Measurements from ENCODE around the gene ZFAND2A. TPM values are rescaled to one million over a fixed set of nuclear protein-coding genes. Genes with fewer than 3 reads are reported as not detected.
"Not testable (repeated sequence)": the region's sequence is repeated elsewhere in the genome, so short reads cannot be mapped to it uniquely, and the experiment has no call there.

Gene ZFAND2A
- total RNA-seq, 1 donor from 2014 or later = 5.6 TPM

- H3K4me1 ChIP-seq = no peaks in the 10 kb centered on the region
- H3K9me3 ChIP-seq = no peaks in the 10 kb centered on the region
- H3K4me3 ChIP-seq = no peak overlapping the region
- no peak for TF ChIP-seq CTCF (IDR thresholded peaks at IDR 0.05)
- H3K27ac ChIP-seq = no peak overlapping the region
- intact Hi-C loops (cut with DNase I) = no loop called here
- no peak for DNase-seq (ENCODE audit: low spot score in 2 of 2)
- H3K36me3 ChIP-seq = peaks cover 38 to 41% of the 10 kb centered on the region in 2 donors
- no peaks in the 10 kb centered on the region for H3K27me3 ChIP-seq
Observed at GRCh38 chr7:1149351-1149794, 10.6 kb downstream of the ZFAND2A start.

GRCh38 chr7:1147873-1148272 lies 12.1 kb downstream of the ZFAND2A start:
- H3K4me1 ChIP-seq; H3K4me3 ChIP-seq; H3K27me3 ChIP-seq; intact Hi-C loops (cut with DNase I); H3K27ac ChIP-seq; DNase-seq (ENCODE audit: low spot score in 2 of 2); H3K9me3 ChIP-seq: not testable (repeated sequence)
- H3K36me3 ChIP-seq = peaks cover 23 to 26% of the 10 kb centered on the region in 2 donors

GRCh38 chr7:1144269-1144771 lies 15.7 kb downstream of the ZFAND2A start:
- Histone ChIP-seq H3K27ac (no peak overlapping the region), H3K4me1 (peaks cover 0 to 3% of the 10 kb centered on the region in 2 donors), H3K36me3 (peaks cover 0 to 2% of the 10 kb centered on the region in 2 donors), H3K27me3 (no peaks in the 10 kb centered on the region), H3K4me3 (no peak overlapping the region), H3K9me3 (no peaks in the 10 kb centered on the region)
- peak; percentile 37 to 71 (median 42) for TF ChIP-seq CTCF (IDR thresholded peaks at IDR 0.05)
- peak in 1 of 2 donors; percentile 74 for DNase-seq (ENCODE audit: low spot score in 2 of 2)
- intact Hi-C loops (cut with DNase I) = loop anchor here (2.0 kb wide), 1 partner anchor 152 kb away; no protein-coding TSS in a partner anchor

- H3K9me3 ChIP-seq; intact Hi-C loops (cut with DNase I); DNase-seq (ENCODE audit: low spot score in 2 of 2): not testable (repeated sequence)
Observed at GRCh38 chr7:1143031-1143430, 17.0 kb downstream of the ZFAND2A start.

GRCh38 chr7:1142051-1142635 lies 17.9 kb downstream of the ZFAND2A start:
- no peak for TF ChIP-seq CTCF (IDR thresholded peaks at IDR 0.05)
- Histone ChIP-seq H3K36me3 (no peaks in the 10 kb centered on the region), H3K4me1 (peaks cover 3 to 8% of the 10 kb centered on the region in 2 donors), H3K9me3 (no peaks in the 10 kb centered on the region), H3K27me3 (no peaks in the 10 kb centered on the region), H3K27ac (no peak overlapping the region), H3K4me3 (no peak overlapping the region)
- DNase-seq (ENCODE audit: low spot score in 2 of 2) = no peak
- intact Hi-C loops (cut with DNase I) = no loop called here

More at GRCh38 chr7:1143031-1143430, 17.0 kb downstream of the ZFAND2A start:
- H3K27ac ChIP-seq, H3K4me3 ChIP-seq, H3K4me1 ChIP-seq, H3K27me3 ChIP-seq, H3K36me3 ChIP-seq: not testable (repeated sequence)

GRCh38 chr7:1141651-1142050 lies 18.3 kb downstream of the ZFAND2A start:
- H3K27me3 ChIP-seq = no peaks in the 10 kb centered on the region
- DNase-seq (ENCODE audit: low spot score in 2 of 2) = no peak
- peaks cover 5 to 12% of the 10 kb centered on the region in 2 donors for H3K4me1 ChIP-seq
- no peaks in the 10 kb centered on the region for H3K9me3 ChIP-seq
- H3K27ac ChIP-seq = no peak overlapping the region
- TF ChIP-seq CTCF (IDR thresholded peaks at IDR 0.05) = no peak
- H3K36me3 ChIP-seq = no peaks in the 10 kb centered on the region
- intact Hi-C loops (cut with DNase I) = no loop called here
- no peak overlapping the region for H3K4me3 ChIP-seq

Measured in ascending aorta (tissue), 2 donors.